ENCODE data around the gene FOSL1. TPM values are rescaled to one million over a fixed set of nuclear protein-coding genes. Genes with fewer than 3 reads are reported as not detected.

Gene FOSL1
- total RNA-seq, 1 experiment from 2014 or later: 33.7 TPM

DNA sequence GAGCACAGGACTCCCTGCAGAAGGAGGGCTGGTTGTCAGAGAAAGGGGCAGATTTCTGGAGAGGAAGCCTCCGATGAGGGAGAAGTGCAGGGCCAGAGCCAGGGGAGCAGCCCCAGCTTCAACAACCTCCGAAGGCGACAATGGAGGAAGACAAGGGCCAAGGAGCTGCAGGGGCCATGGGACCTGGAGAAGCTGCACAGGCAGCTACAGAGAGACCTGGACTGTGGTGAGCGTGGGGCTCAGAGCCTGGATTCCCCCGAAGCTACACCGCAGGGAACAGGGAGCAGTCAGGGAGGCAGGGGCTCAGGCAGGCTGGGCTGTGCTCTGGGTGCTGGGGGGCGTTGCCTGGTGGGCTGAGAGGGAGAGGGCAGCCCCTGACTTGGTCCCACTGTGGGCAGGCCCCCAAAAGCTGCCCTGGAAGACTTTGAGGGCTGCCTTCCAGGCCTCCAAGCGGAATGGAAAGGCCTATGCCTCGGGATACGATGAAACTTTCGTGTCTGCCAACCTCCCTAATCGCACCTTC is 47.5 kb upstream of the FOSL1 start:
- H2BK120ac ChIP-seq (ENCODE audit: low read depth, low read length, poor library complexity, severe bottlenecking): no peak overlapping the region
- no peak overlapping the region for H3K9ac ChIP-seq (ENCODE audit: extremely low read depth, insufficient read length, low read length)
- no peak overlapping the region for H3K4ac ChIP-seq (ENCODE audit: low read depth, low read length)
- no peak overlapping the region for H2BK5ac ChIP-seq (ENCODE audit: insufficient read length, low read length)
- no peak overlapping the region for H3K27ac ChIP-seq (ENCODE audit: insufficient read length, low read depth, low read length)
- H3K27me3 ChIP-seq (ENCODE audit: insufficient read depth, low read length): no peaks in the 10 kb centered on the region
- H3K79me1 ChIP-seq (ENCODE audit: insufficient read depth, low read depth, low read length, poor library complexity, severe bottlenecking): no peaks in the 10 kb centered on the region
- no peak overlapping the region for H2BK15ac ChIP-seq (ENCODE audit: low read depth, low read length)
- H2BK20ac ChIP-seq (ENCODE audit: low read depth, low read length, poor library complexity, severe bottlenecking): no peak overlapping the region
- no peak overlapping the region for H3K4me3 Mint-ChIP-seq
- no peak overlapping the region for H2BK12ac ChIP-seq (ENCODE audit: insufficient read length, low read depth, low read length)
- no peaks in the 10 kb centered on the region; a peak in 1 of 5 replicates for H3K9me3 Mint-ChIP-seq
- H3T11ph ChIP-seq (ENCODE audit: low read length): no peak overlapping the region
- H2AK5ac ChIP-seq (ENCODE audit: insufficient read length, low read length): no peak overlapping the region
- peak overlapping the region; percentile 64 to 95 (median 95); a peak in 4 of 7 replicates for H3K27ac Mint-ChIP-seq
- H3K14ac ChIP-seq (ENCODE audit: insufficient read depth, low read length): no peak overlapping the region
- peaks cover 22 to 32% of the 10 kb centered on the region in 2 experiments for H3K4me1 Mint-ChIP-seq
- no peak overlapping the region for H2AFZ ChIP-seq (ENCODE audit: low read length)
- H4K8ac ChIP-seq (replicated peaks; ENCODE audit: insufficient read length, low read depth, low read length): no peak overlapping the region
- no peak overlapping the region for H3K56ac ChIP-seq (ENCODE audit: insufficient read length, low read depth, low read length)
- H3K36me3 Mint-ChIP-seq (ENCODE audit: insufficient read depth in 1 of 3, low read depth in 3 of 3): peaks cover 0 to 18% (median 2%) of the 10 kb centered on the region in 3 experiments; a peak in 4 of 7 replicates
- no peak overlapping the region for H3K23ac ChIP-seq (ENCODE audit: insufficient read length, low read depth, low read length)
- H3K9me3 ChIP-seq (ENCODE audit: control insufficient read depth, low read depth, low read length): no peaks in the 10 kb centered on the region
- peaks cover 11% of the 10 kb centered on the region for H3K4me1 ChIP-seq (ENCODE audit: insufficient read depth, low read length)
- no peak overlapping the region for H3K4me2 ChIP-seq (ENCODE audit: insufficient read depth, insufficient read length, low read length)
- peaks cover 4% of the 10 kb centered on the region for H3K27me3 Mint-ChIP-seq (ENCODE audit: low read depth)
- no peak for TF ChIP-seq CTCF (conservative IDR thresholded peaks at IDR 0.05)
- peak overlapping the region; percentile 60 for H4K91ac ChIP-seq (ENCODE audit: insufficient read length, low read depth, low read length)
- H3K18ac ChIP-seq (ENCODE audit: insufficient read length, low read depth, low read length): no peak overlapping the region
- H4K20me1 ChIP-seq (ENCODE audit: control insufficient read depth, insufficient read depth, insufficient read length): no peaks in the 10 kb centered on the region
- no peaks in the 10 kb centered on the region for H3K79me2 ChIP-seq (ENCODE audit: insufficient read depth, low read length)
- WGBS (ENCODE audit: extremely low coverage, insufficient read length, low lambda C conversion rate): no CpG with 5 or more reads among the region's 12 CpGs
- no peak overlapping the region for H4K5ac ChIP-seq (ENCODE audit: insufficient read length, low read depth, low read length)
- DNase-seq: no peak
- peaks cover 8% of the 10 kb centered on the region for H3K23me2 ChIP-seq (ENCODE audit: insufficient read length, low read depth, low read length, poor library complexity, severe bottlenecking)

Measured in H9 (cell line).